GM12892 (cell line): ENCODE results near the gene WFIKKN2.

ENCODE experiments used
- POLR2A ChIP-seq: IDR thresholded peaks from 2 replicates; pipeline ENCODE4 v1.6.1; 2011; ENCODE audit warnings: low read depth, low read length, control low read depth
- POLR2AphosphoS5 ChIP-seq: IDR thresholded peaks from 2 replicates; pipeline ENCODE4 v1.6.1; 2011; ENCODE audit warnings: low read depth, low read length, control low read depth

DNA sequence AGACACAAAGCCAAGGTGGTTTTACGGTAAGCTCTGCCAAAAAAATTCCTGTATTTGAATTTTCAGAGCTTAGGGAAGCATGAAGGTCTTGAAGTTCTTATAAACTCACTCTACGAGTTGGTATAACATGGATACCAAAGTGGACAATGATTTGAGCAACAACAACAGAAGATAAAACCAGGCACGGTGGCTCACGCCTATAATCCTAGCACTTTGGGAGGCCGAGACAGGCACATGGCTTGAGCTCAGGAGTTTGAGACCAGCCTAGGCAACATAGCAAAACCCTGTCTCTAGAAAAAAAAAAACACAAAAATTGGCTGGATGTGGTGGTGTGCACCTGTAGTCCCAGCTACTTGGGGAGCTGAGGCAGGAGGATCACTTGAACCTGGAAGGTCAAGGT lies 43.7 kb downstream of the WFIKKN2 start:
- TF ChIP-seq POLR2AphosphoS5 (no peak), POLR2A (no peak)
